ENCODE measurements around the gene DEFB131B.
"Not testable (repeated sequence)": the region's sequence is repeated elsewhere in the genome, so short reads cannot be mapped to it uniquely, and the experiment has no call there.

DEFB131B gene

GRCh38 chr11:71878059-71878458 is at the start of gene DEFB131B:
Gene DEFB131B (plus strand): TSS chr11:71878453. CDS start chr11:71878453, 0 bp downstream.
- not testable (repeated sequence) for DNase-seq (ENCODE audit: low read depth in 1 of 2, low spot score in 1 of 2)

- DNase-seq (ENCODE audit: low read depth in 1 of 2, low spot score in 1 of 2): not testable (repeated sequence)
These were observed 49.0 kb upstream of the DEFB131B start for GRCh38 chr11:71829247-71829646.

GRCh38 chr11:71829686-71830085 is 48.6 kb upstream of the DEFB131B start:
- not testable (repeated sequence) for DNase-seq (ENCODE audit: low read depth in 1 of 2, low spot score in 1 of 2)

- not testable (repeated sequence) for DNase-seq (ENCODE audit: low read depth in 1 of 2, low spot score in 1 of 2)
These were observed 45.4 kb upstream of the DEFB131B start, which contains the start of gene DEFB108B for GRCh38 chr11:71832811-71833210. Gene DEFB108B (plus strand): TSS chr11:71833200. CDS start chr11:71833200, 0 bp downstream.

- not testable (repeated sequence) for DNase-seq (ENCODE audit: low read depth in 1 of 2, low spot score in 1 of 2)
These were observed 35.5 kb upstream of the DEFB131B start for GRCh38 chr11:71842720-71843119.

- not testable (repeated sequence) for DNase-seq (ENCODE audit: low read depth in 1 of 2, low spot score in 1 of 2)
These were observed 34.9 kb upstream of the DEFB131B start for GRCh38 chr11:71843355-71843754.

GRCh38 chr11:71843858-71844257 is 34.4 kb upstream of the DEFB131B start:
- no peak for DNase-seq (ENCODE audit: low read depth in 1 of 2, low spot score in 1 of 2)

- not testable (repeated sequence) for DNase-seq (ENCODE audit: low read depth in 1 of 2, low spot score in 1 of 2)
These were observed 24.4 kb upstream of the DEFB131B start for GRCh38 chr11:71853895-71854294.

GRCh38 chr11:71855880-71856279 is 22.4 kb upstream of the DEFB131B start:
- DNase-seq (ENCODE audit: low read depth in 1 of 2, low spot score in 1 of 2): not testable (repeated sequence)

- DNase-seq (ENCODE audit: low read depth in 1 of 2, low spot score in 1 of 2): not testable (repeated sequence)
These were observed 17.4 kb upstream of the DEFB131B start for GRCh38 chr11:71860835-71861234.

- peak in 1 of 2 donors; percentile 6 for DNase-seq (ENCODE audit: low read depth in 1 of 2, low spot score in 1 of 2)
These were observed 14.2 kb upstream of the DEFB131B start for GRCh38 chr11:71863978-71864627.

GRCh38 chr11:71867209-71867608 is 11.0 kb upstream of the DEFB131B start:
- not testable (repeated sequence) for DNase-seq (ENCODE audit: low read depth in 1 of 2, low spot score in 1 of 2)

GRCh38 chr11:71869931-71870330 is 8.3 kb upstream of the DEFB131B start:
- DNase-seq (ENCODE audit: low read depth in 1 of 2, low spot score in 1 of 2): not testable (repeated sequence)

GRCh38 chr11:71870661-71871060 is 7.6 kb upstream of the DEFB131B start:
- not testable (repeated sequence) for DNase-seq (ENCODE audit: low read depth in 1 of 2, low spot score in 1 of 2)

GRCh38 chr11:71876262-71876661 is 2.0 kb upstream of the DEFB131B start:
- DNase-seq (ENCODE audit: low read depth in 1 of 2, low spot score in 1 of 2): not testable (repeated sequence)

- not testable (repeated sequence) for DNase-seq (ENCODE audit: low read depth in 1 of 2, low spot score in 1 of 2)
These were observed 7.6 kb downstream of the DEFB131B start for GRCh38 chr11:71885806-71886205.

GRCh38 chr11:71888335-71889010 is 10.2 kb downstream of the DEFB131B start:
- DNase-seq (ENCODE audit: low read depth in 1 of 2, low spot score in 1 of 2): not testable (repeated sequence)

GRCh38 chr11:71889181-71889872 is 11.1 kb downstream of the DEFB131B start:
- DNase-seq (ENCODE audit: low read depth in 1 of 2, low spot score in 1 of 2): not testable (repeated sequence)

GRCh38 chr11:71895961-71896360 is 17.7 kb downstream of the DEFB131B start:
- DNase-seq (ENCODE audit: low read depth in 1 of 2, low spot score in 1 of 2): no peak

- DNase-seq (ENCODE audit: low read depth in 1 of 2, low spot score in 1 of 2): not testable (repeated sequence)
These were observed 22.9 kb downstream of the DEFB131B start for GRCh38 chr11:71901137-71901536.

- DNase-seq (ENCODE audit: low read depth in 1 of 2, low spot score in 1 of 2): no peak
These were observed 30.0 kb downstream of the DEFB131B start for GRCh38 chr11:71908218-71908617.

GRCh38 chr11:71910775-71911174 is 32.5 kb downstream of the DEFB131B start:
- not testable (repeated sequence) for DNase-seq (ENCODE audit: low read depth in 1 of 2, low spot score in 1 of 2)

Data from activated CD4-positive, alpha-beta T cell treated with anti-CD3 and anti-CD28 coated beads, Interleukin-2, amount 50 U/mL, for 24 hours (primary cell).